GM18508 (cell line): ENCODE data around the gene AKR1A1.
A peak's percentile ranks its signal among the peaks of the same experiment; 100 is the strongest.
"Not testable (repeated sequence)": the region's sequence is repeated elsewhere in the genome, so short reads cannot be mapped to it uniquely, and the experiment has no call there.

Experiments
- ATAC-seq: cut with Tn5 transposase; IDR thresholded peaks from one replicate; pipeline ENCODE4 v1.9.1; 2021; ENCODE audit warnings: moderate number of reproducible peaks; ENCODE audit not compliant: insufficient read depth, unreplicated experiment

Gene AKR1A1

DNA sequence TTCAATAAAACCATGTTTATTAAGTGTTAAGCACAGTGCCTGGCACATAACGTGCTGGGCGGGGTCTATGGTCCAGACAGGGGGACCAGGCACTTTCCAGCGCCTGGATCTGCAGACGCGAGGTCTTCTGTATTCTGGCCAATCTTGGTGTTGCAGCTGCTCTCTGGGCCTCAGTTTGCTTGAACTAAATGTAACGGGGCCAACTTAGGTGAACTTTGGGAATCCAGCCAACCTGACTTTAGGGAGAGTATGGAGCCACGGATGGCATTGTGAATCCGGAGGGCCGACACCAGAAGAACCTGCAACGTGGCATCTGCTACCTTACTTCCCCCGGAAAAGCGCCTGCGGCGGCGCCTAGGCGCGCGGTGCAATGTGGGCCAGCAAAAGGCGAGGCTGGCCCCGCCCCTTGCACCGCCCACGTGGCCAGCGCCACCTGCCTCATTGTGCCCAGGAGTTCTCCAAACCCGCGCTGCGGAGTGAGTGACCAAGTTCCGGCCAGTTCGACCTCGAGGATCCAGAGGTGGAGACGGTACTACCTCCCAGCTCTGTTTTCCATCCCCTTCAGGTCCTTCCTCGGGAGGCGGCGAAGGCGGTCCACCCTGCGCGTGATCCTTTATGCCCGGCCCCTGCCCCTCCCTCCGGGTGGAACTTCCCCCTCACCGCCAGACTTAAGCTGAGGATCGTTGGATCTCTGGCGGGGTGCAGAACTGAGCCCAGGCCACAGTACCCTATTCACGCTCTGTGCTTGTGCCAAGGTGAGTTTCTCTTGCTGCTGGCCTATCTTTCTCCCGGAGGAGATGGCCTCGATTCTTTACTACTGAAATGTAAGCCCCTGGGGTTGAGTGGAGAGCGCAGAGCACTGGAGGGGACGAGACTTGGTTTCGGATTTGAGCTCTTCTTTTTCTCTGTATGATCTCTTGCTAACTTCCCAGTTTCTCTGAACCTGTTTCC lies at the start of gene AKR1A1:
Gene AKR1A1, plus strand, starts transcription at position 426 of the 951 bp plus-strand sequence. CDS start 10,969 bp downstream, outside the sequence.
- ATAC-seq = peak; percentile 40

DNA sequence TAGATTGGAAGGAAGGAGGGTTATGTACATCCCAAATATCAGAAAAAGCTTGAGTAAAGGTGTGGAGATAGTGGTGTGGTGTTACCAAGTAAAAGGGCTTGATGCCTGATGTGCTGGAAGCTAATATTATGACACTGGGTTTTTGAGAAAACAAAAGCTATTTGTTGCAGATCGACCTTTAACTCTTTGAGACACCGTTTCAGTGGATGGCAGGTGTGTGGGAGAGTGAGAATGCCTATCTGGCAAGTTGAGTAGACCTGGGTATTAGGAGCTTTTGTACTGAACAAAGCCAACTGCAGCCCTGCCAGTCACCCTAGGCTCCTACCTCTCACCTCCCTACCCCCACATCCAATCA lies 49.1 kb upstream of the AKR1A1 start:
- no peak for ATAC-seq

DNA sequence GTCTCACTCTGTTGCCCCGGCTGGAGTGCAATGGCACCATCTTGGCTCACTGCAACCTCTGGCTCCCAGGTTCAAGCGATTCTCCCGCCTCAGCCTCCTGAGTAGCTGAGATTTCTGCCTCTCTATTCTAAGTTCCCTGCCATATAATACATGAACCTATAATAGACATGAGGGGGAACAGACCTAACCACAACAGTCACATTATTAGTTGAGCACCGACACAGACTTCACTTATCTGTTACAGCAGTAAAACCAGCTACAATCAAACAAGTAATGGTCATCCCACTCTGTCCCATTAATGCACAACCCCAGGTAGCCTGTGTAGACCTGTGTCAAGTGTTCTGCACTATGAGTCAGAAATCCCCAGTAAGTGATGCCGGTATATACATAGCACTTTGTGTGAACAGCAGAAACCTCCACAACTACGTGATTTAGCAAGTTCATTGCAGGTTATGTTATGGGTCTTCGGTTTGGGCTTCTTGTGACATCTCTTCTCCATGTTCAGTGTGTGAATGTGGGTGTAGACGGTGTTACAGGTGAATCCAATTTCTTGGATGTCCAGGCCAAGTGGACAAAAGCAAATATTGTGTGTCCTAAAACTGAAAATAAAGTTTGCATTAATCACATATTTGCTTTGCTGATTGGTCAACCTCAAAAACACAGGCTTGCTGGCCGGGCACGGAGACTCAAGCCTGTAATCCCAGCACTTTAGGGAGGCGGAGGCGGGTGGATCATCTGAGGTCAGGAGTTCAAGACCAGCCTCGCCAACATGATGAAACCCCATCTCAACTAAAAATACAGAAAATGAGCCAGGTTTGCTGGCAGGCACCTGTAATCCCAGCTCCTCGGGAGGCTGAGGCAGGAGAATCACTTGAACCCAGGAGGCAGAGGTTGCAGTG lies 46.9 kb upstream of the AKR1A1 start:
- no peak for ATAC-seq

DNA sequence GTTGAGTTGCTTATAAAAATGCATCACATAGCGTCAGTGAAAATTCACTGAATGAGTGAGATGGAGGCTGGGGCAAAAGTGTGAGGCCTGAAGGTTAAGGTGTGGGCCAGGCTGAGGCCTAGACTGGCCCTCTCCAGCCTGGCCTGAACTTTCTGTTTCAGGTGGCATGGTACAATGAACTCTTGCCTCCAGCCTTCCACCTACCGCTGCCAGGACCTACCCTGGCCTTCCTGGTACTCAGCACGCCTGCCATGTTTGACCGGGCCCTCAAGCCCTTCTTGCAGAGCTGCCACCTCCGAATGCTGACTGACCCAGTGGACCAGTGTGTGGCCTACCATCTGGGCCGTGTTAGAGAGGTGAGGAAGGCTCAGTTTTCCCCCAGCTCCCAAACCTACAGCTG lies 43.4 kb upstream of the AKR1A1 start:
- ATAC-seq = no peak

DNA sequence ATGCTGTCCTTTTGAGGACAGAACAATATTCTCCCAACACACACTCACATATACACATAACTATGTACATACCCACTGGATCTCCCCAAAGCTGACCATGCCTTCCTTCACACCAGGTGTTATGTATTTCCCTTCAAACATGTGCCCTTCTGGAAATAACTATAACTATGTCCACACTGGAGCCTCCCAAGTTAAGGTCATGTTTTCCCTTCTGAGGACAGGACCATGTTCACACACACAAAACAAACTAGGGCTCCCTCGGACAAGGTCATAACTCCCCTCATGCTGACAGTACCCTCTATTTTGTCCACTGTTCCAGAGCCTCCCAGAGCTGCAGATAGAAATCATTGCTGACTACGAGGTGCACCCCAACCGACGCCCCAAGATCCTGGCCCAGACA lies 42.7 kb upstream of the AKR1A1 start:
- no peak for ATAC-seq

DNA sequence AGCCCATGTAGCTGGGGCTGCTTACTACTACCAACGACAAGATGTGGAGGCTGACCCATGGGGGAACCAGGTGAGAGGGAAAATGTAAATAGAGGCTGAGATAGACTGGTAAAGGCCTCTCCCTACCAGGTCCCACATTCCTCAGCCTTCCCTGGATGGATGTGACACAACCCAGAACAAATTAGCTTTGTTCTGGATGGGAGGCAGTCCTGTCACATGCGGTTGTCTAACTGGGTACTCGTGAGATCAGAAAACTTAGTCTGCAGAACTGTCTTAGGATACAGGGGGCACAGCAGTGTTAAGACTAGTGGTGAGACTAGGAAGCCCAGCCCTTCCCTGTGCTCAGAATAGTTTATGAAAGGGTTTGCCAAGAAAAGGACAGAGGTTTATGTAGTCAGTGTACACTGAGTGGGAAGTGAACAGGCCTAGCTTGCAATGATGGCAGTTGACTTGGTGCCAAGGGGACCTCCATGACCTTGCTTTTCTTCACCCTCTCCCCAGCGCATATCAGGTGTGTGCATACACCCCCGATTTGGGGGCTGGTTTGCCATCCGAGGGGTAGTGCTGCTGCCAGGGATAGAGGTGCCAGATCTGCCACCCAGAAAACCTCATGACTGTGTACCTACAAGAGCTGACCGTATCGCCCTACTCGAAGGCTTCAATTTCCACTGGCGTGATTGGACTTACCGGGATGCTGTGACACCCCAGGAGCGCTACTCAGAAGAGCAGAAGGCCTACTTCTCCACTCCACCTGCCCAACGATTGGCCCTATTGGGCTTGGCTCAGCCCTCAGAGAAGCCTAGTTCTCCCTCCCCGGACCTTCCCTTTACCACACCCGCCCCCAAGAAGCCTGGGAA lies 42.1 kb upstream of the AKR1A1 start:
- no peak for ATAC-seq

DNA sequence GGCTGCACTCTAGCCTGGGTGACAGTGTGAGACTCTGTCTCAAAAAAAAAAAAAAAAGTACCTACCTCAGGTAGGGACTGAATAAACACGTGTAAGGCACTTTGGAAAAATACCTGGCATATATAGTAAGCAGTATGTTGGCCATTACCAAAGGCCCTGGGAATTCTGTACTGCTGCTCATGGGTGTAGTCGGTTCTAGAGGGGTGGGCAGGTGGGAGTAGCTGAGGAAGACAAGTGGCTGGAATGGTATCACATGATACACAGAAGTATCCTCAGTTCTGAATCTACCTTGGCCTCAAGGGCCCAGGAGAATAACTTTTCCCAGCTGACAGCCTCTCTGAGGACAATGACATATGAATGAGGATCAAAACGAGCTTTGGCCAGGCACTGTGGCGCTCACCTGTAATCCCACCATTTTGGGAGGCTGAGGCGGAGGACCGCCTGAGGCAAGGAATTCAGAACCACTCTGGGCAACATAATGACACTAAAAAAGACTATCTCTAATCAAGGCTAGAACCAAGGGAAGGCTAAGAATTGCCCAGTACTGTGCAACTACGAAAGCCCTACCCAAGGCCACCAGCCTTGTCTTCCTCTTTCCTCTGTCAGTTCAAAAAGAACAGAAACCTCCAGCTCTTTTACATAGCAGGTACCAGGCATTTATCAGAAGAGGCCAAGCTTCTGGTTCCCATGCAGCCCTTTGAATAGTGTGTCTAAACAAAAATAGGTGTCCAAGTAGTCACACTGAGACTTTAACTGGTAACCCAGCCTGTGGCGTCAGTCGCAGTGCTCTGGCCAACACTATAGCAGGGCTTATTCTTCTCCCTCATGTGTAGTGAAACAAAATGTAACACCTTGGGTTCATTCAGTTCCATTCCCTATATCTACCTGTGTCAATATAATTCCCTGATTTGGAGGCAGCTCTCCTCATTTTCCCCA lies 40.3 kb upstream of the AKR1A1 start:
- no peak for ATAC-seq

DNA sequence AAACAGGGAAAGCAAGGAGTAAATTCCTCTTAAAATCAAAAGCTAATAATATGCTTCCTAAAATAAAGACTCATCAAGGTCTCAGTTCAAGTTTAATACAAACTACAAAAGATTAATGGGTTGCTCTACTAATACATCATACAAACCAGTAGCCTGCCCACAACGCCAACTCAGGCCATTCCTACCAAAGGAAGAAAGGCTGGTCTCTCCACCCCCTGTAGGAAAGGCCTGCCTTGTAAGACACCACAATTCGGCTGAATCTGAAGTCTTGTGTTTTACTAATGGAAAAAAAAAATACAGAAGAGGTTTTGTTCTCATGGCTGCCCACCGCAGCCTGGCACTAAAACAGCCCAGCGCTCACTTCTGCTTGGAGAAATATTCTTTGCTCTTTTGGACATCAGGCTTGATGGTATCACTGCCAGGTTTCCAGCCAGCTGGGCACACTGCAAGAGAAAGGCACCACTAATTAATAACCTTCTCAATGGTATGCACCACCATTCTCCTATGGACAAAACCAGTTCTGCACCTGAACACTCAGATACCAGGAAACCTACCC lies 39.6 kb upstream of the AKR1A1 start:
- ATAC-seq = no peak

DNA sequence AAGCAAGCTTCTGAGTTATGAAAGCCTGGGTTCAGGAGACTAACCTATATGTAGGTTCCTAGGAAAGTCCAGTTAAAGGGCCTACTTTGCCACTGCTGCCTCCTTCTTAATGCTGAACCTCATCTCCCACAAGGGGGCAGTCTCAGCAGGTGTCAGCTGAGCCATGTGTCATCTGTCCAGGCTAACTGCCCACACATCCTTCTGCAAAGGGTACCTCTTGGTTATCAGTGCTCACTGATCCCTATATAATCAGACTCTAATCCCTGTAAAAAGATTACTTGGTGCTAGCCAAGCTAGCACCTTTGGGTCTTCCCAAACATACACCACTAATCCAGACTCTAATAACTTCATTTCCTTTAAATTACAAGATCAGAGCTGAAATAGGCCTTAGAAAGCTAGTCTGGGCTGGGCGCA lies 38.0 kb upstream of the AKR1A1 start:
- ATAC-seq = no peak

DNA sequence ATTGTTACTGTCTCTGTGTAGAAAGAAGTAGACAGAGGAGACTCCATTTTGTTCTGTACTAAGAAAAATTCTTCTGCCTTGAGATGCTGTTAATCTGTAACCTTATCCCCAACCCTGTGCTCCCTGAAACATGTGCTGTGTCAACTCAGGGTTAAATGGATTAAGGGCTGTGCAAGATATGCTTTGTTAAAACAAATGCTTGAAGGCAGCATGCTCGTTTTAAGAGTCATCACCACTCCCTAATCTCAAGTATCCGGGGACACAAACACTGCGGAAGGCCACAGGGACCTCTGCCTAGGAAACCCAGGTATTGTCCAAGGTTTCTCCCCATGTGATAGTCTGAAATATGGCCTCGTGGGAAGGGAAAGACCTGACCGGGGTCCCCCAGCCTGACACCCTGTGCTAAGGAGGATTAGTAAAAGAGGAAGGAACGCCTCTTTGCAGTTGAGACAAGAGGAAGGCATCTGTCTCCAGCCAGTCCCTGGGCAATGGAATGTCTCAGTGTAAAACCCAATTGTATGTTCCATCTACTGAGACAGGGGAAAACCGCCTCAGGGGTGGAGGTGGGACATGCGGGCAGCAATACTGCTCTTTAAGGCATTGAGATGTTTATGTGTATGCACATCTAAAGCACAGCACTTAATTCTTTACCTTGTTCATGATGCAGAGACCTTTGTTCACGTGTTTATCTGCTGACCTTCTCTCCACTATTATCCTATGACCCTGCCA lies 36.9 kb upstream of the AKR1A1 start:
- ATAC-seq = not testable (repeated sequence)

DNA sequence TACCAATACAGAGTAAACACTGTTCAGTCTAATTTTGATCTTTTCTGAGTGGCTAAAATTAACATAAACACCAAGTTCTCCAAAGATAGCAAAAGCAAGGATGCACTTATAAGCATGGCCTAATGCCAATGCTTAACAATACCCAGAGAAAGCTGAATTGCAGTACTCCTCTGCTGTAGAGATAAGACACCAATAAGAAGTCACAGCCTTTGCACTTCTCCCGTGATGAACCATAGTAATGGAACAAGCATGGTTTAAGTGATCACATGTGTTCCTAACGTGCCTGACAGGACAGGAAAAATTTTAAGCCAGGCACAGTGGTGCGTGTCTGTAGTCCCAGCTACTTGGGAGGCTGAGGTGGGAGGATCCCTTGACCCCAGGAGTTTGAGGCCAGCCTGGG lies 34.6 kb upstream of the AKR1A1 start:
- no peak for ATAC-seq

DNA sequence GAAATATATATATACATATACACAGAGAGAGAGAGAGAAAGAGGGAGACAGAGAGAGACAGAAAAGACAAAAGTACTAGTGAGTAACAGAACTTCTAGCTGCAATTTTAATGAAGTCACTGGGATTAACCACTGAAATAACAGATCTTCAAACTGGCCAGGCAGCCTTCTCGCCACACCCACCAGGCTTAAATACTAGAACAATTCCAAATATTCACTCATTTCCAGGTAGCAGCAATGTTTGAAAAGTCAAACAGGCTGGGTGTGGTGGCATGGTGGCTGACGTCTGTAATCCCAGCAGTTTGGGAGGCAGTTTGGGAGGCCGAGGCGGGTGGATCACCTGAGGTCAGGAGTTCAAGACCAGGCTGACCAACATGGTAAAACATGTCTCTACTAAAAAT lies 34.2 kb upstream of the AKR1A1 start:
- ATAC-seq = no peak

DNA sequence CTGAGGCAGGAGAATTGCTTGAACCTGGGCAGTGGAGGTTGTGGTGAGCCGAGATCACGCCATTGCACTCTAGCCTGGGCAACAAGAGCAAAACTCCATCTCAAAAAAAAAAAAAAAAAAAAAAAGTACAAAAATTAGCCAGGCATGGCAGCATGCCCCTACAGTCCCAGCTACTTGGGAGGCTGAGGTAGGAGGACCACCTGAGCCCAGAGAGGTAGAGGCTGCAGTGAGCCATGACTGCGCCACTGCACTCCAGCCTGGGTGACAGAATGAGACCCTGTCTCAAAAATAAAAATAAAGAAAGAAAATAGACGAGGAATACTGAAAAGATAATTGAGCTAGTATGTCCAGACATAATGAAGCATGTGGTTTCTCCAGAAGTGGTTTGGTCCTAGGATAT lies 32.3 kb upstream of the AKR1A1 start:
- ATAC-seq = not testable (repeated sequence)

DNA sequence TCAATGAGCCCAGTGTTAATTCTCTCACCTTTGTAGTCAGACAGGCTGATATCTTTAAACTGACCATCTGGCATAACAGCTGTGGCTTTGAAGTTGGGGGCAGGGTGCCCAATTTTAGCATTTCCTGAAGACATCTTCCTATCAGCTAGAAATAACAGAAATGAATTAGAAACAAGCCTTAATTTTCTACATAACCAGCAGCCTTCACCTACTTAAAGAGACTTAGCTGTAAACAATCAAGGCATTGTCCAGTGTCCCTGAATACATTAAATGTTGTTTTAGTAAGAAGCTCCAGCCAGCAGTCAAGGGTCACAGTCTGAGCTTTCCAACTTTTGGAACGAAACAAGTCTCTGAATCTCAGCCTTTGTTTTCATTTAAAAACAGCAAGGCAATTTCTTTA lies 31.7 kb upstream of the AKR1A1 start:
- no peak for ATAC-seq

DNA sequence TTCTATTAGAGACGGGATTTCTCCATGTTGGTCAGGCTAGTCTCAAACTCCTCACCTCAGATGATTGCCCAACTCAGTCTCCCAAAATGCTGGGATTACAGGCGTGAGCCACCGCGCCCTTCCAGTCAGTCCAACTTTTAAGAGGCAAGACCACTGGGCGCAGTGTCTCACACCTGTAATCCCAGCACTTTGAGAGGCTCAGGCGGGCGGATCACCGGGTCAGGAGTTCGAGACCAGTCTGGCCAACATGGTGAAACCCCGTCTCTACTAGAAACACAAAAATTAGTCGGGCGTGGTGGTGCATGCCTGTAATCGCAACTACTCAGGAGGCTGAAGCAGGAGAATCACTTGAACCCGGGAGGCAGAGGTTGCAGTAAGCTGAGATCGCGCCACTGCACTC lies 30.9 kb upstream of the AKR1A1 start:
- ATAC-seq = not testable (repeated sequence)

DNA sequence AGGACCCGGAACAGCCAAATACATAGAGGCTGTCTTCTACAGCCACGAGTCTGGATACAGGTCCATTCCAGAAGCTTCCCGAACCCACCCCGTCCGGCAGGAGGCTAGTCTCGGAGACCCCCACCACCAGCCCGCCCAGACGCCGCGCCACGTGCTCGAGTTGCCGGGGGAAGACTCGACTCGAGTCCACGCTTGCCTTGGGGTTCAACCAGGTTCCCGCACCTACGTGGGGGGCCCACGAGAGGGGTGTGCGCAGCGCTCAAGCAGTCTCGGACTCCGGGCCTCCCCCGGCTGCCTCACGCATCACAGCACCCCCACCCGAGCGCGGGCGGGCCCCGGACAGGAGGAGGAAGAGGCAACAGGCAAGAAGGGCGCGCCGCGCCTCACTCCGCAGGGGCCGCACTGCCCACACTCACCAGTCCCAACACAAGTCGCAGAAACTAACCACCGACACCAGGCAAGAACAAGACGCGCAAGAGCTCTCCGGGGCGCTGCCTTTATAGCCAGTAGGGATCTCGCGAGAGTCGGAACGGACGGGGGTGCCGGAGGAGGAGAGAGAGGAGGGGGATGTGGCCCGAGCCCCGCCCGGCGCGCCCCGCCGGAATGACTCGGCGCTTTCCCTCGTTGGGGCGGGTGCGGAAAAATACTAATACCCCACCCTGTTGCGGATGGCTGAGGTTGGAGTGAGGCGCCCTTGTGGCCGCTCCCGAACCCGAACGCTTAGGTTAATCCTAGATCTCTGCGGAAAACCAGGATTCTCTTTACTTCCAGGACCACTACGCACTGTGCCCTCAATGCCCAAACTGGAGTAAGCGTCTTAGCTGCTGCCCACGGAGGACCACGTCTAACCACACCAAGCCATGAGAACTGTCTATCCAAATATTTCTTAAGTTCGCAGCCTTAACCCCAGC lies 29.0 kb upstream of the AKR1A1 start, which contains the start of gene PRDX1:
Gene PRDX1, minus strand, starts transcription at position 472 of the 911 bp plus-strand sequence. CDS start 2,841 bp downstream, outside the sequence.
- no peak for ATAC-seq
